ENCODE measurements around the gene DOCK3. TPM values are rescaled to one million over a fixed set of nuclear protein-coding genes. Genes with fewer than 3 reads are reported as not detected.

The DOCK3 gene
- polyA plus RNA-seq, 1 donor from 2014 or later, result 15.6 TPM

DNA sequence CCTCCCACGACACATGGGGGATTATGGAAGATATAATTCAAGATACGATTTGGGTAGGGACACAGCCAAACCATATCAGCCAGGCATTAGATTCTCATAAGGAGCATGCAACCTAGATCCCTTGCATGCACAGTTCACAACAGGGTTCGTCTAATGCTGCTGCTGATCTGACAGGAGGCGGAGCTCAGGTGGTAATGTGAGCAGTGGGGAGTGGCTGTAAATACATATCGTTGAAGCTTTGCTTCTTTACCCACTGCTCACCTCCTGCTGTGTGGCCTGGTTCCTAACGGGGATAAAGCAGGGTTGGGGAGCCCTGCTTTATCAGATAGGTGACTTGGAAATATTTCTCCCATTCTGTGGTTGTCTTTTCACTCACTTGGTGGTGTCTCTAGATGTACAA is 14.8 kb downstream of the DOCK3 start:
- H3K27ac ChIP-seq (ENCODE audit: low read length), result no peak overlapping the region
- no peaks in the 10 kb centered on the region for H4K20me1 ChIP-seq (ENCODE audit: insufficient read depth)
- H3K36me3 ChIP-seq (ENCODE audit: insufficient read depth, low read length), result no peaks in the 10 kb centered on the region
- H3K79me2 ChIP-seq (replicated peaks; ENCODE audit: insufficient read depth, low read length), result peaks cover 14% of the 10 kb centered on the region
- H3K4me3 ChIP-seq (ENCODE audit: low read length), result no peak overlapping the region
- no peaks in the 10 kb centered on the region for H3K9me2 ChIP-seq (ENCODE audit: insufficient read depth, low read length)
- H3K9ac ChIP-seq (ENCODE audit: low read length), result no peak overlapping the region
- TF ChIP-seq TAF1 (IDR thresholded peaks at IDR 0.05; ENCODE audit: low read depth) (no peak), POLR2AphosphoS5 (IDR thresholded peaks at IDR 0.05) (no peak), EP300 (conservative IDR thresholded peaks at IDR 0.05; ENCODE audit: poor library complexity, severe bottlenecking) (no peak), SMC3 (conservative IDR thresholded peaks at IDR 0.05; ENCODE audit: poor library complexity) (no peak), MXI1 (conservative IDR thresholded peaks at IDR 0.05; ENCODE audit: poor library complexity, severe bottlenecking) (no peak), EZH2 (IDR thresholded peaks at IDR 0.05; ENCODE audit: borderline replicate concordance, insufficient read depth, low read length, poor library complexity, severe bottlenecking) (no peak), RAD21 (conservative IDR thresholded peaks at IDR 0.05) (no peak)
- TF ChIP-seq, protein P1, sequence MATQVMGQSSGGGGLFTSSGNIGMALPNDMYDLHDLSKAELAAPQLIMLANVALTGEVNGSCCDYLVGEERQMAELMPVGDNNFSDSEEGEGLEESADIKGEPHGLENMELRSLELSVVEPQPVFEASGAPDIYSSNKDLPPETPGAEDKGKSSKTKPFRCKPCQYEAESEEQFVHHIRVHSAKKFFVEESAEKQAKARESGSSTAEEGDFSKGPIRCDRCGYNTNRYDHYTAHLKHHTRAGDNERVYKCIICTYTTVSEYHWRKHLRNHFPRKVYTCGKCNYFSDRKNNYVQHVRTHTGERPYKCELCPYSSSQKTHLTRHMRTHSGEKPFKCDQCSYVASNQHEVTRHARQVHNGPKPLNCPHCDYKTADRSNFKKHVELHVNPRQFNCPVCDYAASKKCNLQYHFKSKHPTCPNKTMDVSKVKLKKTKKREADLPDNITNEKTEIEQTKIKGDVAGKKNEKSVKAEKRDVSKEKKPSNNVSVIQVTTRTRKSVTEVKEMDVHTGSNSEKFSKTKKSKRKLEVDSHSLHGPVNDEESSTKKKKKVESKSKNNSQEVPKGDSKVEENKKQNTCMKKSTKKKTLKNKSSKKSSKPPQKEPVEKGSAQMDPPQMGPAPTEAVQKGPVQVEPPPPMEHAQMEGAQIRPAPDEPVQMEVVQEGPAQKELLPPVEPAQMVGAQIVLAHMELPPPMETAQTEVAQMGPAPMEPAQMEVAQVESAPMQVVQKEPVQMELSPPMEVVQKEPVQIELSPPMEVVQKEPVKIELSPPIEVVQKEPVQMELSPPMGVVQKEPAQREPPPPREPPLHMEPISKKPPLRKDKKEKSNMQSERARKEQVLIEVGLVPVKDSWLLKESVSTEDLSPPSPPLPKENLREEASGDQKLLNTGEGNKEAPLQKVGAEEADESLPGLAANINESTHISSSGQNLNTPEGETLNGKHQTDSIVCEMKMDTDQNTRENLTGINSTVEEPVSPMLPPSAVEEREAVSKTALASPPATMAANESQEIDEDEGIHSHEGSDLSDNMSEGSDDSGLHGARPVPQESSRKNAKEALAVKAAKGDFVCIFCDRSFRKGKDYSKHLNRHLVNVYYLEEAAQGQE (IDR thresholded peaks at IDR 0.05; ENCODE audit: borderline replicate concordance), result no peak
- TF ChIP-seq, protein P2, sequence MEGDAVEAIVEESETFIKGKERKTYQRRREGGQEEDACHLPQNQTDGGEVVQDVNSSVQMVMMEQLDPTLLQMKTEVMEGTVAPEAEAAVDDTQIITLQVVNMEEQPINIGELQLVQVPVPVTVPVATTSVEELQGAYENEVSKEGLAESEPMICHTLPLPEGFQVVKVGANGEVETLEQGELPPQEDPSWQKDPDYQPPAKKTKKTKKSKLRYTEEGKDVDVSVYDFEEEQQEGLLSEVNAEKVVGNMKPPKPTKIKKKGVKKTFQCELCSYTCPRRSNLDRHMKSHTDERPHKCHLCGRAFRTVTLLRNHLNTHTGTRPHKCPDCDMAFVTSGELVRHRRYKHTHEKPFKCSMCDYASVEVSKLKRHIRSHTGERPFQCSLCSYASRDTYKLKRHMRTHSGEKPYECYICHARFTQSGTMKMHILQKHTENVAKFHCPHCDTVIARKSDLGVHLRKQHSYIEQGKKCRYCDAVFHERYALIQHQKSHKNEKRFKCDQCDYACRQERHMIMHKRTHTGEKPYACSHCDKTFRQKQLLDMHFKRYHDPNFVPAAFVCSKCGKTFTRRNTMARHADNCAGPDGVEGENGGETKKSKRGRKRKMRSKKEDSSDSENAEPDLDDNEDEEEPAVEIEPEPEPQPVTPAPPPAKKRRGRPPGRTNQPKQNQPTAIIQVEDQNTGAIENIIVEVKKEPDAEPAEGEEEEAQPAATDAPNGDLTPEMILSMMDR (IDR thresholded peaks at IDR 0.05; ENCODE audit: poor library complexity, severe bottlenecking), result no peak
- no peaks in the 10 kb centered on the region for H3K27me3 ChIP-seq (ENCODE audit: insufficient read depth, low read depth, low read length)
- H3K4me2 ChIP-seq (ENCODE audit: low read length), result no peak overlapping the region
- H3K9me3 ChIP-seq (ENCODE audit: low read length), result peaks cover 4% of the 10 kb centered on the region
- H3F3A ChIP-seq (ENCODE audit: insufficient read depth, low read length, poor library complexity, severe bottlenecking), result no peaks in the 10 kb centered on the region
- no peak overlapping the region for H2AFZ ChIP-seq (ENCODE audit: low read depth, low read length)

DNA sequence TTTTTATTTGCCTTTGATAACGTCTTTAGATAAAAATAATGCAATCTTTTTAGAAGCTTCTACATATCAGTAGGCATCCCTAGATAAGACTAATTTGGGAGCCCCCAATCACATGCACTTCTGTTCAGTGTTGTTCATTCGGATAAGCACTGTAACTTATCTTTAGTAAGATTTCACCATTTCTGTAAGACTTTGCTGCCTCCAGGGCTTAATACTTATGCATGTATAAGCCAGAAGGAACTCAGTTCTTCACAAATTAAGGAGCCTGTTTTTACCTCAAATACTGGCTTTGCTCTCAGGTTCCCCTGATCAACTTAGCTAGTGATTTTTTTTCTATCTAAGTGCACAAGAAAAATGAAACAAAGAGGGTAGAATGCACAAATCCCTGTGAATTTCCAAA is 20.3 kb downstream of the DOCK3 start:
- H3K9me2 ChIP-seq (ENCODE audit: insufficient read depth, low read length), result no peaks in the 10 kb centered on the region
- H3K36me3 ChIP-seq (ENCODE audit: insufficient read depth, low read length), result no peaks in the 10 kb centered on the region
- no peak overlapping the region for H2AFZ ChIP-seq (ENCODE audit: low read depth, low read length)
- TF ChIP-seq MXI1 (conservative IDR thresholded peaks at IDR 0.05; ENCODE audit: poor library complexity, severe bottlenecking), result no peak
- TF ChIP-seq SMC3 (conservative IDR thresholded peaks at IDR 0.05; ENCODE audit: poor library complexity), result no peak
- TF ChIP-seq EP300 (conservative IDR thresholded peaks at IDR 0.05; ENCODE audit: poor library complexity, severe bottlenecking), result no peak
- TF ChIP-seq, protein P1 (IDR thresholded peaks at IDR 0.05; ENCODE audit: borderline replicate concordance), result no peak
- no peaks in the 10 kb centered on the region for H3K27me3 ChIP-seq (ENCODE audit: insufficient read depth, low read depth, low read length)
- no peak overlapping the region for H3K27ac ChIP-seq (ENCODE audit: low read length)
- H3K9me3 ChIP-seq (ENCODE audit: low read length), result peaks cover 4% of the 10 kb centered on the region
- peaks cover 19% of the 10 kb centered on the region for H3K79me2 ChIP-seq (replicated peaks; ENCODE audit: insufficient read depth, low read length)
- no peaks in the 10 kb centered on the region for H3F3A ChIP-seq (ENCODE audit: insufficient read depth, low read length, poor library complexity, severe bottlenecking)
- no peaks in the 10 kb centered on the region for H4K20me1 ChIP-seq (ENCODE audit: insufficient read depth)
- H3K4me3 ChIP-seq (ENCODE audit: low read length), result no peak overlapping the region
- no peak overlapping the region for H3K9ac ChIP-seq (ENCODE audit: low read length)
- no peak overlapping the region for H3K4me2 ChIP-seq (ENCODE audit: low read length)

Data from neural cell (in vitro differentiated cells).